SKM-1 treated with dmso at 0.1 percent for 144 hours (cell line): ENCODE measurements around the gene BLTP3A.
"Not testable (repeated sequence)": the region's sequence is repeated elsewhere in the genome, so short reads cannot be mapped to it uniquely, and the experiment has no call there.

ENCODE experiments used
- DNase-seq: peaks from one replicate; lab custom pipeline; 2025; ENCODE audit not compliant: unreplicated experiment; lab: John Stamatoyannopoulos, UW

The BLTP3A gene

DNA sequence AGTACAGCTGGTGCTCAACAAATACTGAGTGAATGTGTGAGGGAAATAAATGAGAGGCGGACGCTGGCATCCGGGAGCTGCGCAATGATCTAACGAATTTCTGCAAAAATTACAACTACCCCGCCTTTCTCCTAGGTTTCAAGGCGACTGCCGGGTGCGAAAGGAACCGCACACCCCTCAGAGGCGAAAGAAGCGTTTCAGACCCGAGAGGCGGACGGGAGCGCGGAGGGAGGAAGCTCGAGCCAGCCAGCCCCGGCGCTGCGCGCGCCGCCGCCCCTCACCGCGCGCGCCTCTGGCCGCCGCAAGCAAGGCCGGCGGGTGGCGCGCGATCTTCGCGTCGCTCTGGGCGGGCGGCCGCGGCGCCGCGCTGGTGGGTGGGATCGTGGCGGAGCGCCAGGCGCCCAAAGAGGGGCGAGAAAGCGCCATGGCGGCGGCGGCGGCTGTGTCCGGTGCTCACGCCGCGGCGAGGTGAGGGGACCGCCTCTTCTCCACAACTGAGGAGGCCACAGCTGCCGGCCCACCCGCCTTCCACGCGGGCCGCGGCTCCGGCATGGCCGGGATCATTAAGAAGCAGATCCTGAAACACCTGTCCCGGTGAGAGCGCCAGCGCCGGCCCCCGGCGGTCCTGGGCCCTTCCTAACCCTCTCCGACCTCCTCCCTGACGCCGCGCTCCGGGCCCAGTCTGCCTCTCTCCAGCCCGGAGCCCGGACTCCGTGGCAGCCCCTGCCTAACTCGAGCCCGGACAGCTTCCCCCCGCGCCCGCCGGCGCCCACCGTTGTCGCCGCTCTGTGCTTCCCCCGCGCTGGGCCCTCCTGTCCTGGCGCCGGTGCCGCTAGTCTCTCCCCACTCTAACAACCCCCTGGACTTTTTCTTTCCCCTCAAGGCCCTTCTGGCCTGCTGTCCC lies at the start of gene BLTP3A:
TSS of gene BLTP3A (plus strand) at position 383 of the 904 bp plus-strand sequence. CDS start at position 551, 168 bp downstream.
- peak; percentile 67 for DNase-seq

DNA sequence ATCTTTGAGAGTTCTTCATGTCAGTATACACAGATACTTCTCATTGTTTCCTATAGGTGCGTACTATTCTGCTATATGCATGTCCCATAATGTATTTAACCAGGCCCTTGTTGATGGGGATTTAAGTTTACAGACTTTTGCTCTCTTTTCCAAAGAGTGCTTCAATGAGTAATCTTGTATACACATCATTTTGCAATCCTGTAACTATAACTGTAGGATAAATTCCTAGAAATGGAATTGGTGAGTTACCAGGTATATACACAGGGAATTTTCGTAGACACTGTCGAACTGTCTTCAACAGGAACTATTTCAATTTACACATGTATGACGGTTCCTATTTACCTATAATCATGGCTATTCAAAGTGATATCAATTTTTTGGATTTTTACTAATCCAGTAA lies 49.8 kb upstream of the BLTP3A start:
- no peak for DNase-seq

- DNase-seq: no peak
Observed at GRCh38 chr6:34743625-34744293, 48.1 kb upstream of the BLTP3A start.

DNA sequence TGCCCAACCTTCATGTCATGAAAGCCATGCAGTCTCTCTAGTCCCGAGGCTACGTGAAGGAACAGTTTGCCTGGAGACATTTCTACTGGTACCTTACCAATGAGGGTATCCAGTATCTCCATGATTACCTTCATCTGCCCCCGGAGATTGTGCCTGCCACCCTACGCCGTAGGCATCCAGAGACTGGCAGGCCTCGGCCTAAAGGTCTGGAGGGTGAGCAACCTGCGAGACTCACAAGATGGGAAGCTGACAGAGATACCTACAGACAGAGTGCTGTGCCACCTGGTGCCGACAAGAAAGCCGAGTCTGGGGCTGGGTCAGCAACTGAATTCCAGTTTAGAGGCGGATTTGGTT lies 47.6 kb upstream of the BLTP3A start:
- DNase-seq: not testable (repeated sequence)

- no peak for DNase-seq
Observed at GRCh38 chr6:34745277-34746103, 46.4 kb upstream of the BLTP3A start.

GRCh38 chr6:34746104-34746846 lies 45.6 kb upstream of the BLTP3A start:
- no peak for DNase-seq

DNA sequence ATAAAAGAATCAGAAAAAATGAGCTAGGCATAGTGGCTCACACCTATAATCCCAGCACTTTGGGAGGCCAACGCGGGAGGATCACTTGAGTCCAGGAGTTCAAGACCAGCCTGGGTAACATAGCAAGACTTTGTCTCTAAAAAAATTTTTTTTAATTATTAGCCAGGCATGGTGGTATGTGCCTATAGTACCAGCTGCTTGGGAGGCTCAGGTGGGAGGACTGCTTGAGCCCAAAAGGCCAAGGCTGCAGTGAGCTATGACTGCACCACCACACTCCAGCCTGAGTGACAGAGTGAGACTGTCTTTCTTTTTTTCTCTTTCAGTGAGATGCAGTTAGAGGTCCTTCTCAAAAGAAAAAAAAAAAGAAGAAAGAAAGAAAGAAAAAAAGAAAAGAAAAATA lies 43.1 kb upstream of the BLTP3A start:
- no peak for DNase-seq

DNA sequence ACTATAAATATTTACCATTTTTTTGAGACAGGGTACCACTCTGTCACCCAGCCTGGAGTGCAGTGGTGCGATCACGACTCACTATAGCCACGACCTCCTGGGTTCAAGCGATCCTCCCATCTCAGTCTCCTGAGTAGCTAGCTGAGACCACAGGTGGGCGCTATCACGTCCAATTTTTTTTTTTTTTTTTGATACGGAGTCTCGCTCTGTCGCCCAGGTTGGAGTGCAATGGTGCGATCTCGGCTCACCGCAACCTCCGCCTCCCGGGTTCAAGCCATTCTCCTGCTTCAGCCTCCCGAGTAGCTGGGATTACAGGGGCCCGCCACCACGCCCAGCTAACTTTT lies 35.4 kb upstream of the BLTP3A start:
- peak; percentile 3 for DNase-seq

DNA sequence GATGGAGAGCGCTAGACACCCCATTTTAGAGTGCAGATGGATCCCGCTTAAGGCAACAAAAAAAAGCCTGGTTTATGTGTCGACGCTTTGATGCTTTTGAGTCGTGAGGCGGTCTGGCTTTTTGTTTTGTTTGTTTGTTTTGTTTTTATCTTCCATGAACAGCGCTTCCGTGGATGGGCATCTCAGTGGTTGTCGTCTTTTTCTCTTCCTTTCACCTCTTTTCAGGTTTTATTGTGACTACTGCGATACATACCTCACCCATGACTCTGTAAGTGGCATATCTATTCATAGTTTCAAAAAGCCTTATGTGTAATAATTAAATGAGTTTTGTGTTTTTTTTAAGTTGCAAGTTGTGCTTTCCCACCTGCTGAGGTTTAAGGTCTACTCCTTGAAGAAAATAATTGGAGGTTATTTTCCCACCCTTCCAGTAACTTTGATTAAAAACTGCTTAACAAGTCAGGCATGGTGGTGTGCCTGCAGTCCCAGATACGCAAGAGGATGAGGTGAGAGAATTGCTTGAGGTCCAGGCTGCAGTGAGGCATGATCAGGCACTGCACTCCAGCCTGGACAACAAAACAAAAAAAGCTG lies 34.1 kb upstream of the BLTP3A start:
- no peak for DNase-seq

GRCh38 chr6:34760108-34760507 lies 31.8 kb upstream of the BLTP3A start:
- no peak for DNase-seq

DNA sequence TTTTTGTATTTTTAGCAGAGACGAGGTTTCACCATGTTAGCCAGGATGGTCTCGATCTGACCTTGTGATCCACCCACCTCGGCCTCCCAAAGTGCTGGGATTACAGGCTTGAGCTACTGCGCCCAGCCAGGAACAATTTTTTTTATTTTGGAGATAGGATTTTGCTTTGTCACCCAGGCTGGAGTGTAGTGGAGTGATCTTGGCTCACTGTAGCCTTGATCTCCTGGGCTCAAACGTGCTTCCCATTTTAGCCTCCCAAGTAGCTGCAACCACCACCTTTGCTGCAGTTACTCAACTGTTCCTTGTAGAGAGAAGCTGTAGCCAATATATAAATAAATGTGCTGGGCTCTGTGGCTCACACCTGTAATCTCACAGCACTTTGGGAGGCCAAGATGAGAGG lies 30.2 kb upstream of the BLTP3A start:
- not testable (repeated sequence) for DNase-seq

- DNase-seq: no peak
Observed at GRCh38 chr6:34768148-34768547, 23.7 kb upstream of the BLTP3A start.

DNA sequence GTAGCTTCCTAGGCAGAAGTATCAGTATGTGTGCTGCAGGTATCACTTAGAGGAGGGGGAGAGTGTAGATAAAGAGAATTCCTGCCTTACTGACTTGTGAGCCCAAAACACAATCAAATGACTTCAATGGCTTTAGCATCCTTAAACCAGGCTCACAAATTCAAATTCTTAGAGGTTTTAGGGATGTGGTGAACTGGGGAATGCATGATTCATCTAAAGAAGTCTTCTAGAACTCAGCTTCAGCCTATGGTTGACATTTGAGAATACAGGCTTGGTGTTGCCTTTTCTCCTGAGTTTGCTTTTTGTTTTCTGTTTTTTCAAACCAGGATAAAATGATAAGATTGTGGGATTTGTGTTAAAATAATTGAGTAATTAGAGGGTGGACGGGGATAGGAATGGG lies 20.2 kb upstream of the BLTP3A start:
- no peak for DNase-seq

DNA sequence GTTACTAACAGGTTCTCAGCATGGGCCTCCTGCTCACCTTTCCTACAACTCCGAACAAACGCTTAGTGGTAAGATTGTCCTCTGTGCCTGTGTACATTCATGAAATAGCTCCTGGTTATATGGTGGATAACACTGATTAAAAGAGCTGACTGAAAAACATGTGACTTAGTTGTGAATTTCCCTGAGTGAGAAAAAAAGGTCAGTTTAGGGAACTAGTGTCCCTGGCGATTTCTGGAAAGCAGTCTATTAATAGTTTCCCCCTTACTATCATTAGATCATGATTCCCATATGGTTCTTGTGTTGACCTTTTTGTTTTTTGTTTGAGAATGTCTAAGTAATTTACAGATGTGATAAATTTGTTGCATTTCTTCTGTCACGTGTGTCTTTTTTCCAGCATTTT lies 18.9 kb upstream of the BLTP3A start:
- DNase-seq: no peak

DNA sequence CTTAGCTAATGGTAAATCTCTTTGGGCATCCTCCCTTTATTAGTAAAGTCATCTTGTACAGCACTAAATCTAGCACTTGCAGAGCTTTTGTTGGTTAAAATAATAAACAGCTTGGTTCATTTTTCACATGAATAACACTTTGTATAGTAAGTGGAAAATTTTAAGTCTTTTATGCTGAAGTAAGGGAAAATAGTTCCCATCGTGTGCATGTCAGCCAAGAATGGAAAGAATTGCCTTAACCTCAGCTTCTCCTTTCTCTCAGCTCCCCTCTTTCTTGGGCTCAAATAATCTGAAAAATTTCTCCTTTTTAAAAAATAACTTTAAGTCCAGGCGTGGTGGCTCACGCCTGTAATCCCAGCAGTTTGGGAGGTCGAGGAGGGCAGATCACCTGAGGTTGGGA lies 18.0 kb upstream of the BLTP3A start:
- no peak for DNase-seq

DNA sequence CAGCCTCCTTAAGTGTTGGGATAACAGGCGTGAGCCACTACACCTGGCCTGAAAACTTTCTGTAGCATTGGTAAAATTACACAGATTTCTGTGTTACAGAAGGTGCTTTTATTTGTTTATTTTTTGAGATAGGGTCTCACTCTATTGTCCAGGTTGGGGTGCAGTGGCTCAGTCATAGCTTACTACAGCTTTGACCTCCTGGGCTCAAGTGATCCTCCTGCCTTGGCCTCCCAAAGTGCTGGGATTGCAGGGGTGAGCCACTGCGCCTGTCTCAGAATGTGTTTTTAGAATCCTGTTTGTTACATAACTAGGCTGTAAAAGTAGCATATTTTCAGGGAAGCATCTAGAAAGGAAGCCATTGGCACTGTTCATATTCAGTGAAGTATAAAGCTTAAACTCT lies 16.9 kb upstream of the BLTP3A start:
- DNase-seq: no peak

- not testable (repeated sequence) for DNase-seq
Observed at GRCh38 chr6:34785375-34785774, 6.5 kb upstream of the BLTP3A start.

GRCh38 chr6:34787152-34787551 lies 4.7 kb upstream of the BLTP3A start:
- DNase-seq: not testable (repeated sequence)

DNA sequence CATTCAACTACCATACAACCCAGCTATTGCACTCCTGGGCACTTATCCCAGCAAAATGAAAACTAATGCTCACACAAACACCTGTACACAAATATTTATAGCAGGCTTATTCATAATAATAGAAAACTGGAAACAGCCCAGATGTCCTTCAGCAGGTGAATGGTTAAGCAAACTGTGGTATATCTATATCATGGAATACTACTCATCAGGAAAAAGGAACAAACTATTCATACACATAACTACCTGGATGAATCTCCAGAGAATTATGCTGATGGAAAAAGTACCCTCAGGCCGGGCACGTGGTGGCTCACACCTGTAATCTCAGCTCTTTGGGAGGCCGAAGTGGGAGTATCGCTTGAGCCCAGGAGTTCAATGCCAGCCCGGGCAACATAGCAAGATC lies 3.8 kb upstream of the BLTP3A start:
- DNase-seq: no peak

GRCh38 chr6:34791164-34791700 lies 651 bp upstream of the BLTP3A start:
- peak; percentile 60 for DNase-seq
